GM12878 (cell line): ENCODE measurements around the gene DNAAF8. TPM values are rescaled to one million over a fixed set of nuclear protein-coding genes. Genes with fewer than 3 reads are reported as not detected.

ENCODE experiments used
- ATAC-seq: fragments of 200-7000 bp; cut with Tn5 transposase; 3 replicates; pipeline ENCODE4 v1.9.1; 2020; ENCODE audit warnings: mild to moderate bottlenecking, moderate library complexity
- BruUV-seq: library from RNA; stranded (reverse); fragments of 400-500 nt; replicated peaks from 2 replicates; lab custom pipeline; 2021; lab: Mats Ljungman, UMichigan
- CTCF ChIA-PET: fragments of 300-600 bp; sonication (Branson Sonifier 250); formaldehyde crosslinking; extraction: SDS; loops from one replicate; lab custom pipeline; 2021; ENCODE audit warnings: inconsistent platforms; lab: Yijun Ruan, JAX
- POLR2A ChIA-PET: fragments of 350-600 bp; formaldehyde crosslinking; extraction: SDS; loops from one replicate; lab custom pipeline; 2021; ENCODE audit warnings: inconsistent platforms; lab: Charles Lee
- RAD21 ChIA-PET: fragments of 300-600 bp; sonication (Branson Sonifier 250); formaldehyde crosslinking; loops from one replicate; lab custom pipeline; 2023; ENCODE audit warnings: antibody characterized with exemption; ENCODE audit not compliant: unreplicated experiment; lab: Charles Lee
- SMC1A ChIA-PET: fragments of 300-600 bp; sonication (Branson Sonifier 250); formaldehyde crosslinking; loops from one replicate; lab custom pipeline; 2023; ENCODE audit not compliant: unreplicated experiment, uncharacterized antibody; lab: Charles Lee
- DNase-seq: peaks from one replicate; pipeline ENCODE4 v3.0.0-alpha.2; 2011; ENCODE audit warnings: low read depth, low spot score
- FAIRE-seq: peaks from 3 replicates; lab custom pipeline; 2011; peaks lifted over from hg19 to GRCh38; lab: Jason Lieb, UNC
- H2AFZ ChIP-seq: 2 replicates; pipeline ENCODE4 v1.6.0; 2011; ENCODE audit warnings: low read depth, low read length, control low read depth; ENCODE audit not compliant: control insufficient read depth
- H3K27ac ChIP-seq: 2 replicates; pipeline ENCODE4 v1.5.1; 2011; ENCODE audit warnings: control low read depth; ENCODE audit not compliant: control insufficient read depth, insufficient read depth
- H3K27me3 ChIP-seq, 2 experiments: replicated peaks in 1 of 2; 2 replicates each; pipeline versions ENCODE4 v1.6.0 to v1.6.1; 2011; ENCODE audit warnings: low read length in 1 of 2; ENCODE audit not compliant: control insufficient read depth in 2 of 2, insufficient read depth in 2 of 2
- H3K36me3 ChIP-seq, 2 experiments: 2 replicates each; pipeline ENCODE4 v1.5.1; 2011; ENCODE audit warnings: low read length in 1 of 2; ENCODE audit not compliant: control insufficient read depth in 2 of 2, insufficient read depth in 2 of 2
- H3K4me1 ChIP-seq: 2 replicates; pipeline ENCODE4 v1.6.1; 2011; ENCODE audit warnings: mild to moderate bottlenecking, low read length, moderate library complexity, mixed read lengths; ENCODE audit not compliant: control insufficient read depth, insufficient read depth
- H3K4me2 ChIP-seq: 2 replicates; pipeline ENCODE4 v1.6.0; 2011; ENCODE audit warnings: control low read depth; ENCODE audit not compliant: control insufficient read depth, insufficient read depth
- H3K4me3 ChIP-seq: fragments of 200-600 bp; sonication (generic); 2 replicates; pipeline ENCODE4 v1.5.1; 2016
- H3K79me2 ChIP-seq: 2 replicates; pipeline ENCODE4 v1.6.0; 2011; ENCODE audit warnings: low read length; ENCODE audit not compliant: control insufficient read depth, insufficient read depth
- H3K9ac ChIP-seq: 2 replicates; pipeline ENCODE4 v1.8.0; 2011; ENCODE audit warnings: low read length, control low read depth, mixed read lengths; ENCODE audit not compliant: control insufficient read depth, insufficient read depth
- H3K9me3 ChIP-seq: replicated peaks from 3 replicates; pipeline ENCODE4 v1.5.1; 2011; ENCODE audit warnings: mild to moderate bottlenecking, low read length; ENCODE audit not compliant: control insufficient read depth, insufficient read depth
- H4K20me1 ChIP-seq: 2 replicates; pipeline ENCODE4 v1.6.0; 2011; ENCODE audit not compliant: control insufficient read depth, insufficient read depth
- GATAD2B ChIP-seq: fragments of 450-650 bp; conservative IDR thresholded peaks from 2 replicates; pipeline ENCODE4 v1.6.1; 2017; ENCODE audit warnings: low read depth, mild to moderate bottlenecking, moderate library complexity
- IKZF2 ChIP-seq, 2 experiments: fragments of 450-650 bp; IDR thresholded peaks; 2 replicates each; pipeline ENCODE4 v1.6.1; 2017; ENCODE audit warnings: mild to moderate bottlenecking in 2 of 2, moderate library complexity in 2 of 2
- POLR2A ChIP-seq: IDR thresholded peaks from 2 replicates; pipeline ENCODE4 v1.6.1; 2011; ENCODE audit warnings: low read depth, mild to moderate bottlenecking, low read length
- POLR2AphosphoS5 ChIP-seq: IDR thresholded peaks from 2 replicates; pipeline ENCODE4 v1.6.1; 2011; ENCODE audit warnings: mild to moderate bottlenecking, low read length, inconsistent platforms
- RB1 ChIP-seq: fragments of 450-650 bp; formaldehyde crosslinking; IDR thresholded peaks from 2 replicates; pipeline ENCODE4 v1.6.1; 2017; ENCODE audit warnings: mild to moderate bottlenecking, borderline replicate concordance
- RELA ChIP-seq: fragments of 450-650 bp; IDR thresholded peaks from 2 replicates; pipeline ENCODE4 v1.8.0; 2014; ENCODE audit warnings: borderline replicate concordance; ENCODE audit not compliant: partially characterized antibody
- SMAD5 ChIP-seq: IDR thresholded peaks from 2 replicates; pipeline ENCODE4 v1.6.1; 2016; ENCODE audit warnings: antibody characterized with exemption, low read depth
- SREBF1 ChIP-seq: IDR thresholded peaks from 2 replicates; pipeline ENCODE4 v1.6.1; 2012; ENCODE audit warnings: mild to moderate bottlenecking, low read length
- SREBF2 ChIP-seq: IDR thresholded peaks from 2 replicates; pipeline ENCODE4 v1.6.1; 2012; ENCODE audit warnings: mild to moderate bottlenecking, low read length
- STAT1 ChIP-seq: fragments of 450-650 bp; conservative IDR thresholded peaks from 2 replicates; pipeline ENCODE4 v1.6.1; 2014; ENCODE audit warnings: antibody characterized with exemption, mild to moderate bottlenecking
- TARDBP ChIP-seq: IDR thresholded peaks from 2 replicates; pipeline ENCODE4 v1.6.1; 2016; ENCODE audit warnings: borderline replicate concordance
- WGBS: methylation state at CpG from one replicate; pipeline ENCODE4 v1.1.6; 2016; ENCODE audit warnings: low lambda C conversion rate; ENCODE audit not compliant: insufficient replicate concordance, insufficient coverage; ENCODE audit errors: missing lambda C conversion rate; 5-methylcytosine and 5-hydroxymethylcytosine counted together
- in situ Hi-C: fragments of 300-500 bp; cut with MboI; formaldehyde crosslinking; loops from 9 replicates; pipeline ENCODE4 v1.14.3; 2018; ENCODE audit warnings: mixed read lengths
- intact Hi-C: fragments of 100-400 bp; cut with micrococcal nuclease; formaldehyde crosslinking; loops from one replicate; pipeline ENCODE4 v1.14.2; 2022; ENCODE audit not compliant: unreplicated experiment
- polyA plus RNA-seq, 11 experiments: library from polyadenylated mRNA; depleted of rRNA in 4 of 11; unstranded in 6 of 11; stranded (reverse) in 5 of 11; fragments of >200 nt; fragmentation: Nextera tagmentation in 4 of 11; fragmentation: Illumina TruSeq in 1 of 11; extraction: Ambion mirVana in 4 of 11; extraction: Trizol in 1 of 11; gene quantifications; 1 replicate in 1 of 11; 2 replicates in 10 of 11; pipeline versions ENCODE4 v1.2.1 to v1.2.3, GENCODE V29; 2011 to 2016; ENCODE audit warnings: inconsistent platforms in 2 of 11, missing spikeins in 2 of 11, low read depth in 1 of 11
- total RNA-seq, 4 experiments: library from RNA; depleted of rRNA in 3 of 4; stranded (reverse); fragments of >200 nt in 3 of 4; fragmentation: Illumina TruSeq in 1 of 4; extraction: Trizol in 1 of 4; gene quantifications; 2 replicates each; pipeline versions ENCODE4 v1.2.1 to v1.2.3, GENCODE V29; 2013 to 2021

The DNAAF8 gene
- total and polyA plus RNA-seq, 10 of the 15 experiments (the other 5 are each of a cell fraction or from before 2014, with no cell fraction given): 0.01 to 0.78 (median 0.22) TPM; not detected in 2

DNA sequence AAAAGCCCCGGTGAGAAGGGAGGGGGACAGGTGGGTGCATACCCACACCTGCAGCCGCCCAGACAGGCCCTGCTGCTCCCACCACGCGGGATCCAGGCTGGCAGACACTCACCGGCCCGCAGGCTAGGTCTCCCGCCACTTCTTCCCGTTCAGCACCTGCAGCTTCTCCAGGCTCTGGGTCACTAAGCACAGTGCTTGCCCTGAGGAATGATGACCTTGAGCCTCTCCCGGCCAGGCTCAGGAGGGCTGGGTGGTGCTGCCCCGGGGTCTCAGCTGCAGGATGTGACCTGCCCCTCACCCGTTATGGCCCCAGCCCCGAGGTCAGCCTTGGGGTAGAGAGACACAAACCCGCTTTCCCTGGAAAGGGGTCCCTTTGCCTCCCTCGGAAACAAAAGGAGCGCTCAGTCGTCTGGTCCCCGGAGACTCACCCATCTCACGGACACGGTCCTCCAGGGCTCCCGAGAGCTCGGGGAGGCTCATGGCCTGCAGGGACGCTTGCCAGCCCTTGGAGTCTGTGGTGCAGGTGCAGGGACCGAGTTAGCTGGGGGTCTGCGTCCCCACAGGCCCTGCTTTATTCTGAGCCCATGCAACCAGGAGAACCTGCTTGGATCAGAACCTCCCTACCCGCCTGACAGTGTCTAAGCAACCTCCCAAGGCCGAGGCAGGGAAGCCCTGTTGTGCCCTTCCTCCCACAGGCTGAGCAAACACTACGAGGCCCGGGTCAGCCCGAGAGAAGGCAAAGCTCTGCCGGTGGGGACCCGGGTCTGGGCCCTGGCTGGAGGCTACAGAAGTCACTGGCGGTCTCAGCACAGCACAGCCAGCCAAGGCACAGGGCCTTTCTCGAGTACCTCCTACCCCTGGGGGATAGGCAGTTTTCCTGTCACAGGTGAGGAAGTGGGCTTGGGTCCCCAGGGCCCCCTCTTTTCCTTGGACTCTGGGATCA, 37.2 kb upstream of the DNAAF8 start:
- Histone ChIP-seq H3K27me3 (no peaks in the 10 kb centered on the region), H3K27ac (no peak overlapping the region), H3K4me1 (peaks cover 12% of the 10 kb centered on the region), H4K20me1 (no peaks in the 10 kb centered on the region), H3K79me2 (peaks cover 11% of the 10 kb centered on the region), H3K36me3 (peaks cover 10 to 42% of the 10 kb centered on the region in 2 experiments; a peak in 3 of 4 replicates), H3K4me3 (no peak overlapping the region), H3K4me2 (no peak overlapping the region), H3K9ac (no peak overlapping the region), H3K9me3 (no peaks in the 10 kb centered on the region), H2AFZ (no peak overlapping the region)
- POLR2A ChIA-PET: interaction anchor here (0.6 kb wide), 1 partner anchor 767 kb away, joined by 3 read pairs; no protein-coding TSS in a partner anchor
- CTCF ChIA-PET: interaction anchor here (1.0 kb wide), 1 partner anchor 294 kb away, joined by 4 read pairs; no protein-coding TSS in a partner anchor
- in situ Hi-C loops (no loop called here), intact Hi-C loops (no loop called here)
- DNase-seq (no peak), FAIRE-seq (no peak), ATAC-seq (no peak)
- TF ChIP-seq IKZF2 (IDR thresholded peaks at IDR 0.05): no peak
- TF ChIP-seq SMAD5: no peak
- TF ChIP-seq TARDBP: no peak
- no peak for TF ChIP-seq SREBF1
- TF ChIP-seq POLR2A: no peak; the same call in 1 of the 2 replicates
- TF ChIP-seq RB1: no peak
- TF ChIP-seq STAT1: no peak
- TF ChIP-seq GATAD2B: no peak
- TF ChIP-seq SREBF2: no peak
- no peak for TF ChIP-seq POLR2AphosphoS5
- TF ChIP-seq RELA: no peak
- SMC1A ChIA-PET: no interaction called here
- BruUV-seq: no TSS peak
- RAD21 ChIA-PET: no interaction called here
- 76% methylated on average over 33 of the region's 33 CpGs for WGBS
